HG03139 (cell line): Measurements from ENCODE around the gene HDAC11.
"Not testable (repeated sequence)": the region's sequence is repeated elsewhere in the genome, so short reads cannot be mapped to it uniquely, and the experiment has no call there.

Experiments
- ATAC-seq: cut with Tn5 transposase; IDR thresholded peaks from one replicate; pipeline ENCODE4 v1.9.1; 2021; ENCODE audit not compliant: unreplicated experiment

Gene HDAC11, protein sequence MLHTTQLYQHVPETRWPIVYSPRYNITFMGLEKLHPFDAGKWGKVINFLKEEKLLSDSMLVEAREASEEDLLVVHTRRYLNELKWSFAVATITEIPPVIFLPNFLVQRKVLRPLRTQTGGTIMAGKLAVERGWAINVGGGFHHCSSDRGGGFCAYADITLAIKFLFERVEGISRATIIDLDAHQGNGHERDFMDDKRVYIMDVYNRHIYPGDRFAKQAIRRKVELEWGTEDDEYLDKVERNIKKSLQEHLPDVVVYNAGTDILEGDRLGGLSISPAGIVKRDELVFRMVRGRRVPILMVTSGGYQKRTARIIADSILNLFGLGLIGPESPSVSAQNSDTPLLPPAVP

DNA sequence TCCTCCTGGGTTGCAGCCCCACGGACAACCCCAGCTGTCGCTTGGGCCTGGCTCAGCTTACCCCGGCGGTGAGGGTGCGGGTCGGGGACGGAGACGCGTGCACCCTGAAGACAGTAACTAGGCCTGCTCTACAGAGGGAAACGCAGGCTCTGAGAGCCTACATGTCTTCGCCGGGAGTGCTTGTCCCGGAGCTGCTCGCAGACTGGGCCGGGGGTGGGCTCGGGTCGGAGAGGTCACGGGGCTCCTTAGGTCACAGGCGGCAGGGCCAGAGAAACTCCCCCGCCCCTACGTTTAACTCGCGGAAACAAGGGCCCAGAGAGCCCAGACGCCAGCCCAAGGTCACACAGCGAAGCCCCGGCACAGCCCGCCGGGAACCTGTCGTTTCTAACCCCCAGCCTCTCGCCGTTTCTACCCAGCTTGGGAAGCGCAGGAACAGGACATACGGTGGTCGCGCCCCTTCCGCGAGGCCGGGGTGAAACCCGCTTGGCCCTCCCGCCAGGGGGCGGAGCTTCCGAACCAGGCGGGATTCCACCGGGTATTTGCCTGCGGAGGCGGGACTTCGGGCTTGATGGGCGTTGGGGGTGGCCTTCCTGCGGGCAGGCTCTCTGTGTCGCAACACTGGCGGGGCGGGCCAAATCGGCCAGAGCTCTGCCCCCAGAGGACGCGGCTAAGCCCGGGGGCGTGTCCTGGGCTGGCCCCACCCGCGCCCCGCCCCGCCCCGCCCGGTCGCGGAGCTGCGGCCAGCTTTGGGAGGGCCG, at the start of gene HDAC11:
Gene HDAC11, plus strand, starts transcription at position 725 of the 758 bp plus-strand sequence. CDS start 42 bp downstream, outside the sequence.
- ATAC-seq = peak; percentile 100

DNA sequence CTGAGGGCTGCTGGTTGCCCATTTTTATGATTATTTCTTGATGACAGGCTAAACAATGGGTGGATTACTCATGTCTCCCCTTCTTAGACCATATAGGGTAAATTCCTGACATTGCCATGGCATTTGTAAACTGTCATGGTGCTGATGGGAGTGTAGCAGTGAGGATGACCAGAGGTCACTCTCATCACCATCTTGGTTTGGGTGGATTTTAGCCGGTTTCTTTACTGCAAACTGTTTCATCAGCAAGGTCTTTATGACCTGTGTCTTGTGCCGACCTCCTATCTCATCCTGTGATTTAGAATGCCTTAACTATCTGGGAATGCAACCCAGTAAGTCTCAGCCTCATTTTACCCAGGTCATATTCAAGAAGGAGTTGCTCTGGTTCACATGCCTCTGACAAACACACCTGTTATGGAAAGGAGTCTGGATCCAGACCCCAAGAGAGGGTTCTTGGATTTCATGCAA, 49.7 kb upstream of the HDAC11 start:
- ATAC-seq = not testable (repeated sequence)

DNA sequence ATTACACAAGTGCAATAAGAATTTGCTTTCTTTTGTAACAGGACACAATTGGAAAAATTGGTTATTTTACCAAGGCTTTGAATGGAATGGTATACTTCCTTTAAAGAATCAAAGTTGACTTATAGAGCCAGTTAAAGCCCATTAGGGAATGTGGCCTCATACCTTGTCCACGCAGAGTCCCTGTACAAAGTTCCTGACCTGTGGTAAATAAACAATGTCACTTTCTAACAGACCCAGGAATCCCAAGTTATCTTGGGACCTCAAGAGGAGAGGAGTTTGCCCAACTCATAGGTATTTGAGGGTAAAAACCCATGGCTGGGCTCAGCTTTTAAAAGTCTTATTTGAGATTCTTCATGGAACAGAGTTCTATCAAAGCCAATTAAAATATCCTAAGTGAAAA, 48.0 kb upstream of the HDAC11 start:
- ATAC-seq = no peak

DNA sequence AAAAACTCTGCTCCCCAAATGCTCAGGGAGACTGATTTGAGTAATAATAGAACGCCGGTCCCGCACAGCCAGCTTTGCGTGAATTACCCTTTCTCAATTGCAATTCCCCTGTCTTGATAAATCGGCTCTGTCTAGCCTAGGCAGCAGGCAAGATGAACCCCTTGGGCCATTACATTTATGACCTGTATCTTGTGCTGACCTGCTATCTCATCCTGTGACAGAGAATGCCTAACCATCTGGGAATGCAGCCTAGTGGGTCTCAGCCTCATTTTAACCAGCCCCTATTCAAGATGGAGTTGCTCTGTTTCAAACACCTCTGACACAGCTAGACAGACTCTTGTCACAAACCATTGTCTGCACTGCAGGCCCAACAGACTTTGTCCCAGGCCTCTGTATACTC, 46.2 kb upstream of the HDAC11 start:
- no peak for ATAC-seq

DNA sequence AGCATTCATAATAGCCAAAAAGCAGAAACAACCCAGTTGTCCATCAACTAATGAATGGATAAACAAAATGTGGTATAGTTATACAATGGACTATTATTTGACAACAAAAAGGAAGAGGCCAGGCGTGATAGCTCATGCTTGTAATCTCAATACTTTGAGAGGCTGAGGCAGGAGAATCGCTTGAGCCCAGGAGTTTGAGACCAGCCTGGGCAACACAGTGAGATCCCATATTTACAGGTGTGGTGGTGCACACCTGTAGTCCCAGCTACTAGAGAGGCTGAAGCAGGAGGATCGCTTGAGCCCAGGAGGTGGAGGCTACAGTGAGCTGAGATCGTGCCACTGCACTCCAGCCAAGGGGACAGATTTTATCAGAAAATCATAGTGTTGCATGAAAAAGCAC, 43.9 kb upstream of the HDAC11 start:
- ATAC-seq = not testable (repeated sequence)

DNA sequence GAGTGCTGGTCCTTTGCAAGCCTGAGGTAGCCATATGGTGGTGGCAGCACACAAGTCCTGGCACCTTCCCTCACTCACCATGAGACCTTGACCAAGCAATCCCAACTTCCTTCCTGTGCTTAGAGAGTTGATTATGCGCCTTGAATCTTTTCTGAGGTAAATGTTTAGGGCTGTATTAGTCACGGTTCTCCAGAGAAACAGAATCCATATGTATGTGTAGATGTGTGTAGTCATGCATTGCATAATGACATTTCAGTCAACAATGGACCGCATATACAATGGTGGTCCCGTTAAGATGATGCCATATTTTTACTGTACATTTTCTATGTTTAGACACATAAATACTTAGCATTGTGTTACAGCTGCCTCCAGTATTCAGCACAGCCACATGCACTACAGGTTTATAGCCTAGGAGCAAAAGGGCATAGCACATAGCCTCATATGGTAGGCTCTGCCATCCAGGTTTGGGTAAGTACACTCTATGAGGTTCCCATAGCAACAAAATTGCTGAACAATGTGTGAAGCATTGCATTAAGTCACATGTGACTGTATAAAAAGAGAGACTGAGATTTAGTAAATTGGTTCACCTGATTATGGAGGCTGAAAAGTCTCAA, 39.8 kb upstream of the HDAC11 start:
- ATAC-seq = no peak

DNA sequence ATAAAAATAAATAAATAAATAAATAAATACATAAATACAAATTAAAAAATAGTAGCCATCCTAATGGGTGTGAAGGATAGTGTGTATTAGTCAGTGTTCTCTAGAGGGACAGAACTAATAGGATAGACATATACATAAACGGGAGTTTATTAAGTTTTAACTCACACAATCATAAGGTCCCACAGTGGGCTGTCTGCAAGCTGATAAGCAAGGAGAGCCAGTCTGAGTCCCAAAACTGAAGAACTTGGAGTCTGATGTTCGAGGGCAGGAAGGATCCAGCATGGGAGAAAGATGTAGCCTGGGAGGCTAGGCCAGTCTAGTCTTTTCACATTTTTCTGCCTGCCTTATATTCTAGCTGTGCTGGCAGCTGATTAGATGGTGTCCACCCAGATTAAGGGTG, 37.2 kb upstream of the HDAC11 start:
- ATAC-seq = not testable (repeated sequence)

DNA sequence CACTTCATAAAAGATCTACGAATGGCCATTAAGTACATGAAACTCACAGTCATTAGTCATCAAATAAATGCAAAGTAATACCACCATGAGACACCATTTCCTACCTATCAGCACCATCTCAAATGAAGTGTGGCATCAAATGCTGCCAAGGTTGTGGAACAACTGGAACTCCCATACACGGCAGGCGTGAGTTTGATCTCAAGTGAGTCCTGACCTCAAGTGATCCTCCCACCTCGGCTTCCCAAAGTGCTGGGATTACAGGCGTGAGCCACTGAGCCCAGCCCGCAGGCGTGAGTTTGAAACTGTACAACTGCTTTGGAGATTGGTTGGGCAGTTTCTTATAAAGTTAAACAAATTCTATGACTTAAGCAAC, 28.8 kb upstream of the HDAC11 start:
- no peak for ATAC-seq

DNA sequence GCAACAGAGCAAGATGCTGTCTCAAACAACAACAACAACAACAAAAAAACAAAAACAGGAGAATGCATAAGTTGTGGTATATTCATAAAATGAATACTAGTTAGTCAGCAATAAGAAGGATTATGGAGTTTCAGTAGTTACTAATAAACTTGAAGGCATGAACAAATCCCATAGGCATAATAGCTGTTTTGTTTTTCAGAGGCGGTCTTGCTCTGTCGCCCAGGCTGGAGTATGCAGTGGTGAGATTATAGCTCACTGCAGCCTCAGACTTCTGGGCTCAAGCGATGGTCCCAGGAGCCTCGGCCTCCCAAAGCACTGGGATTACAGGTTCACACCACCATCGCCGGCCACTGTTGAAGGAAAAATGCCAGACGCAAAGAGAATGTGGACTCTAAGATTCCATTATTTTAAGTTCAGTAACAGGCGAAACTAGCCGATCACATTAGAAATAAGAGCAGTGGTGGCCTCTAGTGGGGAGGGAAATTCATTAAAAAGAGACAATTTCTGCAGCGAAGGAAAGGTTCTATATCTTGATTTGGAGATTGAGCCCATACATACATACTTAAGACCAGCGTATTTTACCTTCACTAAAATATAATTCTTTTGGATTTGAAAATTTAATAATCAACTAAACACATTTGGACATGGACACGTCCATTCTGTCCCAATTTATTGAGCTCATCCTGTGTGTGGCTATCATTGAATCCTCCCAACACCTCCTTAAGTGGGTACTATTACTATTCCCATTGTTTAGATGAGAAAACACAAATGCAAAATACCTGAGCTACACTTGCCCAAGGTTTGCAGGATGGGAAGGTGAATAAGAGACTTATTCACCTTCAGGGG, 27.4 kb upstream of the HDAC11 start:
- no peak for ATAC-seq

DNA sequence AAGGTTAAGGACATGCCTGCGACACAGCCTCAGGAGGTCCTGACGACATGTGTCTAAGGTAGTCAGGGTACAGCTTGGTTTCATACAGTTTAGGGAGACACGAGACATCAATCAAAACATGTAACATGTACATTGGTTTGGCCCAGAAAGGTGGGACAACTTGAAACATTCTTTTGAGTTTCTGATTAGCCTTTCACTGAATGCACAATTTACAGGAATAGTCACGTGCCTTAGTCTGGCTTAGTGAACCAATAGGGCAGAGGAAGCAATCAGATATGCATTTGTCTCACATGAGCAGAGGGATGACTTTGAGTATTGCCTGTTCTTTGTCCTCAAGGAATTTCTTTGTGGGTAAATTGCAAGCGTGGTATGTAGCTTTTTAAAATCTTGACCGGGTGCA, 24.5 kb upstream of the HDAC11 start:
- no peak for ATAC-seq

DNA sequence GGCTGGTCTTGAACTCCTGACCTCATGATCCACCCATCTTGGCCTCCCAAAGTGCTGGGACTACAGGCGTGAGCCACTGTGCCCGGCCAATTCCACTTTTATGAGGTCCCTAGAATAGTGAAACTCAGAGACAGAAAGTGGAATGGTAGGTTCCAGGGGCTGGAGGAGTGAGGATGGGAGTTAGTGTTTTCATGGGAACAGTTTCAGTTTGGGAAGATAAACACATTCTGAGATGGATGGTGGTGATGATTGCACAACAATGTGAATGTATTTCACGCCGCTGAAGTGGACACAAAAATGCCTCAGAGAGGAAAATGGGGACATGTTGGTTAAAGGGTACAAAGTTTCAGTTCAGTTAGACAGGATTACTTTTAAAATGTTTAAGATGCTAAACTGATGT, 22.5 kb upstream of the HDAC11 start:
- no peak for ATAC-seq

DNA sequence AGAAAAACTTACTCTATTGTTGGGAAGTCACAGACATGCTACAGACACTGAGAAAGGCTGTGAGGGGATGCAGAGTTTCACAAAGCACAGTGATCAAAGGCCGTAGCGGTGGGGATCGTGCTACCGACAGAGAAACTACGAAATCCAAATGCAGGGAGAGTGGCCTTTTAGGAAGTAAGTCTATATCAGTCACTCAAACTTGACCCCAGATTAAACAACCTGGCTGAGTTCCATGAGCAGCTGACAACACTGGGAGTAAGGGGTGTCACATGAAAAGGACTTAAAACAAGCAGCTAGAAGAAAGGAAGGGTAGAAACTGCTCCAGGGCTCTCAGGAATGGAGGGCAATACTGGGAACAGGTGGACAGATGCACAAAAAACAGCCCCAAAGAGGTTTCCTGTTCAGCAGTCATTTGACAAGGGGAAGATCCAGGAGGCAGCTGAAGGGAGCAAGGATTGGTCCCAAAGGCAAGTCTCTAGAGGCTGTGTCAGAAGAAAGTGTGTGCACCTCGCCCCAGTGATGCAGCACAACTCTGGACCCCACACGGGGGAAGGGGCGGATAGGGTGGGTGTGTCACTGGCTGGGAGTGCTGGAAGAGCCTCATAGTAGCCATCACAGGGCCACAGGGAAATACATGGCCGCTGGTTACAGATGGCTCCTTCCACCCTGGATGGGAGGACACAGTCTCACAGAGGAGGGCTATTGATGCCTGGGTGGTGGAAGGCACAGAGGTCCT, 20.3 kb upstream of the HDAC11 start:
- no peak for ATAC-seq

DNA sequence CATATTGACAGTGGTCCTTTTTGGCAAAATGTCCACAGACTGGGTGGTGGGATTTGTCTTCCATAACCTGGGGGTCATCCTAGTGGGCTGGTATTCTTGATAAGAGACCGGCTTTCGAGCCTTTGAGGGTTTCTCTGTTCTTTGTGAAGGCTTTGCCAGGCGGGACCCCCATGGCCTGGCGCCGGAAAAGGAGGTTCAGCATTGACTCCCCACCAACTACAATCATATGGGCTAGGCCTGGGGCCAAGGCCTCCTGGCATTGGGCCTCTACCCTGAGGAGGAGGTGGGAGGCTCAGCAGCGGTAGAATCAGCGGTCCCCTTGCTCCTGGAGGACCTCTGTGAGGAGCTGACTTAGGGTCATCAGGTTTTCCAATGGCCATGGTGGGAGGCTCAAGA, 19.8 kb upstream of the HDAC11 start:
- ATAC-seq = no peak

DNA sequence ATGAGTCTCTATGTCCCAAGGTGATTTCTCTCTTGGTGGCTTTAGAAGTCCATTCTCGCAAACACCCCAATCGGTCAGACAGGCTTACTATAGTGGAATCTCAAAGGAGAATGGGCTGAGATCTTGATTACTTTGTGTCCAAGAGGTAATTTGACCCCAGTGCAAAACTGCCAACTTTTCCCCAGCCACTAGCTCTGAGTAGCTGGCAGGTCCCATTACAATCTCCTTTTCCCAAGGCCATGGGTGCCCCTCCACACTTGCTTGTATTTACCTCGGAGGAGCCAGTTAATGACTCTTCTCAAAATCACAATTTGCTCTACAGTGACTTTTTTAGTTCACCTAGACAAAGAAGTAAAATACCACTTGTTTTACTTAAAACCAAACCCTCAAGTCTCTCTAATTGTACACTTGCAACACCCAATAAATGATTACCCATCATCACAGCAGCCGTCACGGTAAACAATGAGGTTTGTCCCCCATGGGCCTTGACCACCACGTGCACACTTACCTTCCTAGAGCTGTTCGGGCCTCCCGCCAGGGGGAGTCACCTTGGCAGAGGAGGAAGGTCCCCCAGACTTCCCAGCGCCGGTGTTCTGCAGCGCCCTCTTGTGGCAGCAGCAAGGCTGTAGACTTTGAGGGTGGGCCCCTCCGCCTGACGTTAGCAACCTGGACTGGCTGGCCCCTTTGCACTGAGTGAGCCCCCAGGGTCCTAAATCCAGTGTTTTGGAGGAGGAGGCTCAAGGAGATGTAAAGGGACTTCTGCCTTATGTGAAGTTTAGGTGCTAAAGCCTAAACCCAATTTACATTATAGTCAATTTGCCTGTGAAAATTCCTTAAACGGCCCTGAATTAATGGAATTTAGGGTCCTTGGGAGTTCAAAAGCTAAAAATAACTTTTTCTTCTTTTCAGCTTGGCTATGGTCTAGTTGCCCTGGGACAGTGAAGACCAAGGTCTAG, 18.7 kb upstream of the HDAC11 start:
- ATAC-seq = no peak

DNA sequence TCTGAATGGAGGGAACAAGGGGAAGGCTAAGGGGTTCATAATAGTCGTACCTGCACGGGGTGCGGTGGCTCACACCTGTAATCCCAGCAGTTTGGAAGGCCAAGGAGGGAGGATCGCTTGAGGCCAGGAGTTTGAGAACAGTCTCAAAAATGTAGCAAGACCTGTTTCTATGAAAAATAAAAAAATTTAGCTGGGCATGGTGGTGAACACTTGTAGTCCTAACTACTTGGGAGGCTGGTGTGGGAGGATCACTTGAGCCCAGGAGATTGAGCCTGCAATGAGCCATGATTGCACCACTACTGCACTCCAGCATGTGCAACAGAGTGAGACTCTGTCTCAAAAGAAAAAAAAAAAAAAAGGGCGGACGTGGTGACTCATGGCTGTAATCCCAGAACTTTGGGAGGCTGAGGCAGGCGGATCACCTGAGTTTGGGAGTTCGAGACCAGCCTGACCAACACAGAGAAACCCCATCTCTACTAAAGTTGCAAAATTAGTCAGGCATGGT, 17.9 kb upstream of the HDAC11 start:
- ATAC-seq = no peak

DNA sequence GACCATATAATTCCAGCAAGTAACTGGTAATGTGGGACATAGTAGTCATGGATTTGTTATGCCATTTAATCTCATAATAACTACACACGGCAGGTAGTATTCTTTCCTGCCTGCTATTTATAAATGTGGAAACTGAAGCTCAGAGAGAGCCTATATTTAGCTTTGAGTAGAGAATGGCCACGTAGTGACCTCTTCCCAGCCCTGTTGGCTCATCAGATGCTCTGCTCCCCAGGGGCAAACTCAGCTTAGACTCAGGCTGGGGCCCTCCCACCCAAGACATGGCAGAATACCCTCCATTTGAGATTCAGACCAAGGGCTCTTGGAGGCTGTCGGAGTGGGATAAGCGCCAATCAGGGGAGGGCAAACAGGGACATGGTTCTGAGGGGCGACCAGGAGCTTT, 17.3 kb upstream of the HDAC11 start:
- ATAC-seq = no peak

DNA sequence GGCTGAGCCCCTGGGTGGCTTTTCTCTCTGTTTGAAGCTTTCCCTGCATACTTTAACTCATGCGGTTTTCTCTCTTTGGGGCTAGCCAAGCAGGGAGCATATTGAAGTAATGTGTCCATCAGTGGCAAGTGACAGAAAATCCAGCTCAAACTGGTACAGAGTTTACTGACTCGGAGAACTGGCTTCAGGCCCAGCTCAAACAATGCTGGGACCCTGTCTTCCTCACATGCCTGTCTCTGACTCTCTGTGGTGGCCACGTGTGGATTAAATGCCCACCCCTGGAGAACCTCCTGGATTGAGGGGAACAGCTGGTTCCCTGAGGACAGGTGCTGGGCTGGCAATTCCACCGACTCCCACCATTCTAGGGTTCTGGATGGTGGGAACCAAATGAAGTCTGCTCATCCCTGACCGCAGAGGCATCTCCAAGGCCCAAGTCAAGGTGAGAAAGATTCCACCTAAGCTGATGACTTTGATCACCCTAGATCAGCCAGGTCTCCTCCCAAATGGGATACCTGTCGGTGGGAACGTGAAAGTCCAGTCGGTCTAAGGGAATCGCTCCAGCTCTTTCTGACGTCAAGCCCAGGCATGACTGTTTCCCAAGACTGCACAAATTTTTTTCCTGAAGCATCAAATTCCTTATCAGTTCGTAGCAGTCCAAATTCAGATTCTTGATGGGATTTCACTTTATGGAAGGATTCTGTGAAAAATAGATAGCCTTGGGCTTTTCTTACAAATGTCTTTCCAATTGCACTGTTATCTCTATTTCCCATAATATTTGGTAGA, 16.3 kb upstream of the HDAC11 start:
- ATAC-seq = no peak

DNA sequence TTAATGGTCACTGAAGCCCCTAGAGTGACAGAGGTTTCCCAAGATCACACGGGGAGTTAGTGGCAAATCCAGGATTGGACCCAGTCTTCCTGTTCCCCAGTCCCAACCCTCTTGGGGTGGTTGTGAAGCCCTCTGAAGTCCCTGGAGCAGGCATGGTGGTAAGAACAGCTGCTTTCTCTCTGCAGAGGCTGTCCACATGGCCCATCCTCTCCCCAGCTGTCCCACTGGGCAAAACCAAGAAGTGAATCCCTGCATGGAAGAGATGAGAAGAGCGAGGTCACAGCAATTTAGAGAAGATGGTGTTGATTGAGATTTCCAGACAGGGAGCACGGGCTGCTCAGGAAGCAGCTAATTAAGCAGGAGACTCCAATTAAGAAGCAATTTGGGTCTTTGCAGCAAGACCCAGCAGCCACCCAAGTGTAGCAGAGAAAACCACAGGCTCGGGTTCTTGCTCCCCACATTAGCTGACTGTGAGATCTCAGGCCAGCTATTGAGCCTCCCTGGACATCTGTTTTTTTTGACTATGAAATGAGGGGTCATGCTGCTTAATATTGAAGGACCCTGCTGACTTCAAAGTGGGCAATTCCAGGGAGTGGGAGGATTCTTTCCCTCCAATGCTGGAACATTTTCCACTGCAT, 14.8 kb upstream of the HDAC11 start:
- ATAC-seq = no peak
